HG02642 (cell line): ENCODE data around the gene ZDHHC13.

Source experiments
- ATAC-seq: cut with Tn5 transposase; IDR thresholded peaks from one replicate; pipeline ENCODE4 v1.9.1; 2021; ENCODE audit warnings: mild to moderate bottlenecking; ENCODE audit not compliant: unreplicated experiment, poor library complexity

The ZDHHC13 gene

GRCh38 chr11:19164230-19164855 is 47.4 kb downstream of the ZDHHC13 start:
- no peak for ATAC-seq

- ATAC-seq = no peak
Measured at GRCh38 chr11:19164881-19165280, 47.9 kb downstream of the ZDHHC13 start.

- no peak for ATAC-seq
Measured at GRCh38 chr11:19168090-19168489, 51.1 kb downstream of the ZDHHC13 start.

GRCh38 chr11:19173004-19173689 is 56.2 kb downstream of the ZDHHC13 start:
- ATAC-seq = no peak

GRCh38 chr11:19173964-19174638 is 57.1 kb downstream of the ZDHHC13 start:
- no peak for ATAC-seq

- ATAC-seq = no peak
Measured at GRCh38 chr11:19176629-19177186, 59.7 kb downstream of the ZDHHC13 start.

GRCh38 chr11:19181531-19182261 is 64.7 kb downstream of the ZDHHC13 start:
- ATAC-seq = no peak

- no peak for ATAC-seq
Measured at GRCh38 chr11:19183646-19184045, 66.7 kb downstream of the ZDHHC13 start.

- ATAC-seq = no peak
Measured at GRCh38 chr11:19185036-19185435, 68.1 kb downstream of the ZDHHC13 start.

GRCh38 chr11:19185516-19186052 is 68.6 kb downstream of the ZDHHC13 start:
- ATAC-seq = no peak

- no peak for ATAC-seq
Measured at GRCh38 chr11:19187114-19187832, 70.3 kb downstream of the ZDHHC13 start.

GRCh38 chr11:19187833-19188258 is 70.9 kb downstream of the ZDHHC13 start:
- no peak for ATAC-seq

GRCh38 chr11:19191530-19192169 is 74.7 kb downstream of the ZDHHC13 start:
- ATAC-seq = no peak

- ATAC-seq = no peak
Measured at GRCh38 chr11:19193916-19194315, 76.9 kb downstream of the ZDHHC13 start.

- ATAC-seq = no peak
Measured at GRCh38 chr11:19194620-19195308, 77.8 kb downstream of the ZDHHC13 start.

GRCh38 chr11:19196432-19196831 is 79.5 kb downstream of the ZDHHC13 start:
- no peak for ATAC-seq

- ATAC-seq = no peak
Measured at GRCh38 chr11:19199048-19199447, 82.1 kb downstream of the ZDHHC13 start.

GRCh38 chr11:19199771-19200170 is 82.8 kb downstream of the ZDHHC13 start:
- no peak for ATAC-seq
